GM19438 (cell line): ENCODE measurements around the gene CTSE.

Source experiments
- ATAC-seq: cut with Tn5 transposase; IDR thresholded peaks from one replicate; pipeline ENCODE4 v1.9.1; 2021; ENCODE audit warnings: low read depth; ENCODE audit not compliant: unreplicated experiment

CTSE gene

DNA sequence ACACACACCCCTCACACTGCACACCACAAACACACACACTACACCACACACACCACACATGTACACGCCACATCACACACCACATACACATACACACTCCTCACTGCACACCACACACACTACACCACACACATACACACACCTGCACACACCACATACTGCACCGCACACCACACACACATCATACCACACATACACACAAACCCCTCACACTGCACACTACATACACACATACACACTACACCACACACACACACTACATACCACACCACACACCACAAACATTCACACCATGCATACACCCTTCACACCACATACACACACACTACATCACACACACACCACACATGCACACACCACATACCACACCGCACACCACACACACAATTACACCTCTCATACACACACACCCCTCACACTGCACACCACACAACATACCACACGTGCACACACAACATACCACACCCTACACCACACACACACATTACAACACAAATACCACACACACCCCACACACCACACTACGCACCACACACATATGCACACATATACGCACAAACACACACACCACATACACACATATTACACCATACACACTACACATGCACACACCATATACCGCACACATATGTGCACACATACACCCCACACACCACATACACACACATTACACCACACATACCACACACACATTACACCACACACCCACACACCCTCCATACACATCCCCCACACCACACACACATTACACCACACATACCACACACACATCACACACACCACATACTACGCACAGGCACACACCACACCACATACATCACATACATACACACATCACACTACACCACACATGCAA, 50.1 kb downstream of the CTSE start:
- ATAC-seq = no peak

DNA sequence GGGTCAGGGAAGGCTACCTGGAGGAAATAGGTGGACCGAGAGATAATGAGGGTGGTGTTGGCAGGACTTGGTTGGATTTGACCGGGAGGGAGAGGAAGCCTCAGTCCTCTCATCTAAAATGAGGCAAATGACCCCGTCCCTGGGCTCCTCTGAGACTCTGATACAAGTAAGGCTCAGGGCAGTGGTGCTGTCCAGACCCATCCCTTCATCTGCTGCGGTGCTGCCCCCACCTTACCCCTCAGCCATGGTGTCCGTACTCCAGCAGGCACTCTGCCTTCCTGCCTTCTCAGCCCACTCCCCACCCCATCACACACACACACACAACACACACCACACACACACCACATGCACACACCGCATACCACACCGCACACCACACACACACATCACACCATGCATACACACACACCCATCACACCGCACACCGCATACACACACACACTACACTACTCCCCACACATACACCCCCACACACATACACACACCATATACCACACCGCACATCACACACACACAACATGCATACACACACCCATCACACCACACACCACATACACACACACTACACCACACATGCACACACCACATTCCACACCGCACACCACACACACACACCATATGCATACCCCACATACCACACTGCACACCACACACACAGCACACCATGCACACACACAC, 51.1 kb downstream of the CTSE start:
- no peak for ATAC-seq

DNA sequence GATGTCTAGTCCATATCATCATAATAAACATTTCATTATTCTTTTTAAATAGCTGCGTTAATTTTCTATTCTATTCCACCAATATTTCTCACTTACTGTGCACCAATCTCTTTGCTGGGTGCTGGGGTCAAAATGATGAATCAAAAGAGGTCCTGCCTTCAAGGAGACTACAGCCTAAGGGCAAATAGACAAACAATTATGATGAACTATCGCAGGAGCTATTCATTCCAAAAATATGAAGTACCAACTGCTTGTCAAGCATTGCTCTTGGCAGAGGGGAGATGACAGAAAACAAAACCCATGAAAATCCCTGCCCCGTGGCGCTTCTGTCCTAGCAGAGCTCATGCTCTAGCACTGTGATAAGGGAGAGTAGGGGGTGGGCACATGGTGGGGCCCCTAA, 51.6 kb downstream of the CTSE start:
- no peak for ATAC-seq

DNA sequence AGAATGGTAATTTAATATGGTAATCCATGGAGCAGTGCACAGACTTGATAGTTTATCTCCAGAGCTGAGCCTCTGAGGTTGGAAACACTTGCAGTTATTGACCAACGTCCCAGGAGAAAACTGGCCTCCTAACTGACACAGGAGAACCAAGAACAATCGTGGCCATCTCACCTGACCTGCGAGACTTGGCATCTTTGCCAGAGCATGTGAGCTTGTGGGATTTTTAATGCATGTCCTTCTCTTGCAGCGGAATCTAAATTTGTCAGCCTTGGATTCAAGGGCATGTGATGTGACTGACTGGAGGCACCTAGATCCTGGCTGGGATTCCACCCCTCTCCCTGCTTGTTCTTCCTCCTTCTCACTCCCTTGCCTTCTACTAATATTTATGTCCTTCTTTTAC, 52.6 kb downstream of the CTSE start:
- no peak for ATAC-seq

DNA sequence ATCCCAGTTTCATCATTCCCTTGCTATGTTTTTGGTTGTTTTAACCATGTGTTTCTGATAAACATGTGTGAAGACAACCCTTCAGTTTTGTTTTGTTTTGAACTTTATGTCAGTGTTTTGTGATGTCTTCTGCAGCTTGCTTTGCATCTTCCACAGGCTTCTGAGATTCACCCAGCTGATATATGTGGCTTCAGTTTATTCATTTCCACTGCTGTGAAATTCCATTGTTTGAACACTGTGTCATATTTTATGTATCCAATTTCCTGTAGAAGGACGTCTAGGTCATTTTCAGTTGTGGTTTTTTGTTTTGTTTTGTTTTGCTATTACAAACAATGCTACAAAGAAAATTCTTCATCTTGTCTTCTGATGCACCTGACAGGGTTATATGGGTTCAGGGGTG, 53.2 kb downstream of the CTSE start:
- ATAC-seq = no peak

DNA sequence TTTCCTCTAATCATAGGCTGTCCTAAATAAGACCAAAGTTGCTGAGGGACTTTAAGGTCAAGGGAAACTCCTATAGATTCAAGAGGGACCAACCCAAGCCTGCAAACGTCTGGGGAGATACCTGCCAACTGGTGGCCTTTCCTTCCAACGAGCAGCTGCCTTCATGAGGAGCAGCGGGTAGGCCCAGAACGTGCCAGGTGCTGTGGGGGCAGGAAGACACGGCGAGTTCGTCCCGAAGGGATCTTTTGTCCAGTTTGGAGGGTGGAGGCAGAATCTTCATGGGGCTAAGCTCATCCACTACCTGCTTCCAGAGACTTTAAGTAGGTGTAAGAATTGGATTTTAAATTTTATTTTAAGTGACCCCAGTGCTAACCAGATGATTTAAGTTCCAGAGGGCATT, 54.5 kb downstream of the CTSE start:
- no peak for ATAC-seq

DNA sequence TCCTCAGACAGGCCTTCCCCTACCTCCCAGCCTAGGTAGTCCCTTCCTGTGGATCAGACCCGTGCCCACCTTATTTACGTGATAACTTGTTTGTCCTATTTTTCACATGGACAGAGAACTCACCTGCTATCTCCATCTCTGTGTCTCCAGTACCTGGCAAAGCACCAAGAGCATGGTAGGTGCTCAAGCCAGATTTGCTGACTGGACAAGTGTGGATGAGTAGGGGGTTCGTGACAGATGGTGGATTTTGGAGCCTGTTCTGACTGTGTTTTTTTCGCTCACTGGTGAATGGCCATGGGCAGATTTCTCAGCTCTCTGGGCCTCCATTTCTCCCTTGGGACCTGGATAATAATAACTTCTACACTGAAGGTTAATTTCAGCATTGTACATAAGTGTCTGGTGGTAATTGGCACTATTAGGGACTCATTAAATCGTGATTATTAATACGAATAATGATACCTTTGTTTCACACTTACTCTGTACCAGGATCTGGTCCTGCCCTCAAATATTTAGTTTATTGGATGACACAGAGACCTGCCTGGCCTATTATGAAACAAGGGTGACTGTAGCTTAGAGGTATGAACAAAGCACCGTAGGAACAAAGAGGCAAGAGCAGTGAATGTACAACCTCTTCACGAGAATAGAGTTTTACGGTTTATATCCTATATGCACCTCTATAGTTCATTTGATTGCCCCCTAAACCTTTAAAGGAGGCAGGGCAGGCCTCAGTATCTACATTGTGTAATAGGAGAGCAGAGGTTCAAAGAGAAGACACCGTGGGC, 56.0 kb downstream of the CTSE start:
- ATAC-seq = no peak

DNA sequence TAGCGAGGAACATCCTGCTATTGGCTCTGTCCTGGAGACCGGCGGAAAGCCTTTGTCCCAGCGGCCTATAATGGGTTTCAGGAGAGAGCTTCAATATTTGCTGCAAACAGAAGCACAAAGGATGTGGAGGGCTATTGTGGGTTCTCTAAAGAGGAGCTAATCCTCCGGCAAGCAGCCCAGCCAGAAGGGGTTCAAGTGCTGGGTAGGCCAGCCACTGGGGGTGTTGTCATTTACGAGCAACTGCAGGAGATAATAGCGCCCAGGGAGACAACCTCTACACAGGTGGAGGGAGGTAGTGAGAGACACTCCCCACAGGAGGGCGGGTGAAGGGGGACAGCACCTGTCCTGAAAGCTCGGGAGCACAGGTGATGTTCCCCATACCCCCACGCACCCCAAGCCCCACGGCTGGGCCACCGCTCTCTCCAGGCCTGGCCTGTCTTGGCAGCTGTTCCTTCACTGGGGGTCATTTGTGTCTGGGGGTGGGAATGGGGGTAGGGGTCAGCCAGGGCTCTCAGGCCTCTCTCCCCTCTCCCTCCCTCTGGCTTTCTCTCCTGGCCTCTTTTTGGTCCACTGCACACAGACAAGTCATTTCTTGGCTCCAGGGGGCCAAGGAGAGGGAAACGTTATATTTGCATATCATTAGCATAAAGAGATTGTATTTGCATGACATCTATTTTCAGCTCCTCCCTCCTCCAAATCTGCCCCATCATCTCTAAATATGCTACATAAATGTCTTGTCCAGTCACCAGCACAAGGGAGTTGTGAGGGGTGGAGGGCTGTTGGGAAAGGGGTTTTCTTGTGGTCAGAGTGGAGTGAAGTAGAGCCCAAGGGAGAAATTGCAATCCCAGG, 58.4 kb downstream of the CTSE start:
- no peak for ATAC-seq

DNA sequence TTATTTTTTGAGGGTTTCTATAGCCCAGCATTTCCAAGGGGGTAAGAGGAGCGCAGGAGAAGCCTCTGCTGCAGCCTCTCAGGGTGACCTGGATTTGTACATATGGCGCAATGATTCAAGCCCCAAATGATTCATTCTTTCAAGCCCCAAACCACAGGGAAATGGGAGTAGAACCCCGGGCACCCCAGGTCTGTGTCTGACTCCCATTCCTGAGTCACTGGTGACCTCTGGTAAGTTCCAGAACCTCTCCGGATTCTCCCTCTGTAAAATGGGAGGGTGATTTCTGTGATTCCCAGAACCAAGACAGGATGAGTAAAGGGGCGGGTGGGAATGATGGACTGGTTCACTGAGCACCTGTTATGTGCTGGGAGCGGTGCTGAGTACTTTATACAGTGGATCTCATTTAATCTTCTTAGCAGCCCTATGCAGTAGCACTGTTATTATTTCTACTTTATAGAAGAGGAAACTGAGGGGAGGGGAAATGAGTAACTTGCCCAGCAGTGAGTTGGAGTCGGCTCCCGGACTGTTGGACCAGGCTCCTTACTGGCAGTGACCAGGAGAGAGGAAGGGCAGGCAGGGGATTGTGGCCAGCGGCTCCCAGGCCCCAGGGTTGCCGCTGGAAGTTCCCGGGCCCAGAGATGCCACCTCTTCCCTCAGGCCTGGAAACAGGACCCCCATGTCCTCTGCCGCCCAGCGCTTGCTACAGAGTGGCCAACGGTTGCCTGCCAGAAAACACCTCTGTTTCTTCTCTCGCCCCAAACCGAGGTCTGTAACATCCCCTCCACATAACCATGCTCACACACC, 60.1 kb downstream of the CTSE start:
- ATAC-seq = no peak

DNA sequence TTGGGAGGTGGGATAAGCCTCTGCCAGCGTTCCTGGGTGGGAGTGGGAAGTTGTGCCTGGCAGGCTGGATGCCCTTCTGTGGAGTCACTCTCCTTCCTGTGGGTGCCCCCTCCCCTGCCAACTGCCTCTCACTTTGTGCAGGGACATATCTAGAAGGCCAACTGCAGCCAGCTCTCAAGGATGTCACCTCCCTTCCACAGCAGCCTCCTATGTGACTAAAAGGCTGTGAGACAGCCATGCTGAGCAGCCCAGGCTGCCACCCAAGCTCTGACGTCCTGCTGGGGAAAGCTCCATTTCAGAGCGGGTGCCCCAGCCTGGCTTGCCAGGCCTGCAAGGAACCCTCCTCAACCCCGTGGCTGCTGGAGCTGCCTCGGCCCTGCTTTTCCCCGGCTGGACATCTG, 60.9 kb downstream of the CTSE start:
- no peak for ATAC-seq

DNA sequence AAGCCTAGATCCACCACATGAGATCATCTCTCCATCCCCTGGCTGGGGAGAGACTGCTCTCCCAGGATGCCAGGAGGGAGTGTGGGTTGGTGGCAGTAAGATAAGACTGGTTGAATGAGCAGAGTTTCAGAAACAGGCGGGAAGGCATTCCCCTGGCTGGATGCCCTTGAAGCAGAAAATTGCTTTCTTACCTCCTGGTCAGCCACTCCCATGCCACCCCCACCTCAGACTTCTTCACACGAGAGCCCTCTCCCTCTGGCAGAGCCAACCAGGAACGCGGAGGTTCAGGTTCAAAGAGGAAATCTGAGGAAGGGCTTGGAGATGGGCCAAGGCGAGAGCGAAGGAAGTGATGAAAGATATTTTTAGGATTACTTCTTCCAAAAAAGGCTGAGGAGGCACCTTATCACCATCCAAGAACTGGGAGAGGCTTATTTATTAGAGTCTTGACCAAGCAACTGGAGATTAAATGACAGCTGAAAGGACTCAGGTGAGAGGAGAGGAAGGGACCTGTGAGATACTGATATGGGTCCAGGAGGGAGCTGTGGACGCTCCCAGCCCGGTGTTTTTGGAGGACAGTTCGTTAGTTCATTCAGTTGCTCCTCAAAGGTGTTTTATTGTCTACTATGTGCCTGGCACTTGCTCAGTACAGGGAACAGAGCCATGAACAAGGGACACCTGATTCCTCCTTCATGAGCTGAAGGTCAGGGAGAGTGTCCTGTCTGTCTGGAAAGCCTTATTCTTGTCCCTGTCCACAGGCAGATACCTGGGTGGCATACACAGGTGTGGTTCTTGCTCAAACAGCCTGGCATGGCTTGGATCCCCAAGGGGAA, 61.5 kb downstream of the CTSE start:
- ATAC-seq = no peak

DNA sequence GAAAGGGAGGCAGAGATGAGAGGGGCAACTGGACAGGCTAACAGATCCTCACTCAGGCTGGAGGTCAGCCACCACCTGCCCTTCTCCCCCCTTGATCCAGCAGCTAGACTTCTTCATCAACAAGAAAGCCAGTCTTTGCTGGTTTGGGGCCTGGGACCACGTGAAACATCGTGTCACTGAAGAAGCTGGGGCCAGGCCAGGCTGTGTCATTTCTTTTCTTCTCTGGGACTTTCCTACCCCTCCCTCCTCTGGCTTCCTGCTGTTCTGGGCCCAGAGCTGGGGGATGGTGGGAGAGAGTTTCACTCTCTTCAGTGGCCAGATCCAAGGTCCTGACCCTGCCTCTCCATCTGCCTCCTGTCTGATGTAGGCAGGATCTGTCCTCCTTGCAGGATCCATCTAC, 62.3 kb downstream of the CTSE start:
- no peak for ATAC-seq

DNA sequence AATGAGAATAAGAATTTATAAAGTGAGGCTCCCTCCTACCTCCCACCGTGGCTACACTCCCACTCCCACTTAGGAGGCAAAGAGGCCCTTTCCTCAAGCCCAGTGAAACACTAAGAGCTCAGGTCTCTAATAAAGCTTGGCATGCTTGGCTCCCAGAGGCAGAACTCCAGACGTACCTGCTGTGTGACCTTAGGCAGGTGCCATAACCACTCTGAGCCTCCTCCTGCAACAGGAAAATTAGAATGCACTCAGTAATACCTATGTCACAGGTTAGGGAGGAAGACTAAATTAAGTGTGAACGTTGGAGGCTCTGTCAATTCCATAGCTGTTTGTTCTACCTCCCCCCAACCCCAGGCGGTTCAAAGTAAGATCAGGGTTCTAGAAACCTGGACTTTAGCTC, 63.9 kb downstream of the CTSE start:
- ATAC-seq = no peak
